Activated naive CD4-positive, alpha-beta T cell treated with anti-CD3 and anti-CD28 coated beads, Interleukin-2, amount 50 U/mL, for 24 hours (primary cell): Measurements from ENCODE around the gene ANGPTL1.

Experiments used
- H3K27ac Mint-ChIP-seq: one replicate; pipeline ENCODE4 v1.8.0; 2021; ENCODE audit warnings: mild to moderate bottlenecking, mixed read lengths
- H3K27me3 Mint-ChIP-seq: one replicate; pipeline ENCODE4 v1.8.0; 2021; ENCODE audit warnings: mixed read lengths
- H3K36me3 Mint-ChIP-seq: one replicate; pipeline ENCODE4 v1.8.0; 2021; ENCODE audit warnings: mixed read lengths
- H3K4me1 Mint-ChIP-seq: one replicate; pipeline ENCODE4 v1.8.0; 2021; ENCODE audit warnings: mixed read lengths
- H3K4me3 Mint-ChIP-seq: one replicate; pipeline ENCODE4 v1.8.0; 2021; ENCODE audit warnings: mild to moderate bottlenecking, mixed read lengths
- H3K9me3 Mint-ChIP-seq: one replicate; pipeline ENCODE4 v1.8.0; 2021; ENCODE audit warnings: mixed read lengths

ANGPTL1 gene

GRCh38 chr1:178870944-178871343 lies at the start of gene ANGPTL1:
Gene ANGPTL1, minus strand, starts transcription at chr1:178871077. Its CDS starts 5,301 bp downstream, at chr1:178865776.
- no peaks in the 10 kb centered on the region for H3K27me3 Mint-ChIP-seq
- H3K4me1 Mint-ChIP-seq: peaks cover 4% of the 10 kb centered on the region
- H3K4me3 Mint-ChIP-seq: no peak within 1 kb of the TSS
- H3K9me3 Mint-ChIP-seq: no peaks in the 10 kb centered on the region
- peaks cover 10% of the 10 kb centered on the region for H3K36me3 Mint-ChIP-seq
- no peak within 1 kb of the TSS for H3K27ac Mint-ChIP-seq

GRCh38 chr1:178919581-178919980 lies 48.7 kb upstream of the ANGPTL1 start:
- H3K36me3 Mint-ChIP-seq: peaks cover 33% of the 10 kb centered on the region
- H3K4me1 Mint-ChIP-seq: no peaks in the 10 kb centered on the region
- H3K9me3 Mint-ChIP-seq: peaks cover 5% of the 10 kb centered on the region
- H3K27me3 Mint-ChIP-seq: no peaks in the 10 kb centered on the region
- no peak overlapping the region for H3K4me3 Mint-ChIP-seq
- no peak overlapping the region for H3K27ac Mint-ChIP-seq

- H3K27me3 Mint-ChIP-seq: no peaks in the 10 kb centered on the region
- peaks cover 36% of the 10 kb centered on the region for H3K36me3 Mint-ChIP-seq
- H3K9me3 Mint-ChIP-seq: no peaks in the 10 kb centered on the region
- no peak overlapping the region for H3K4me3 Mint-ChIP-seq
- H3K4me1 Mint-ChIP-seq: no peaks in the 10 kb centered on the region
- H3K27ac Mint-ChIP-seq: no peak overlapping the region
Measured at GRCh38 chr1:178918955-178919354, 48.1 kb upstream of the ANGPTL1 start.

- Mint-ChIP-seq H3K4me1 (no peaks in the 10 kb centered on the region), H3K4me3 (no peak overlapping the region), H3K36me3 (peaks cover 38% of the 10 kb centered on the region), H3K27ac (no peak overlapping the region), H3K27me3 (no peaks in the 10 kb centered on the region), H3K9me3 (no peaks in the 10 kb centered on the region)
Measured at GRCh38 chr1:178918308-178918707, 47.4 kb upstream of the ANGPTL1 start.

- Mint-ChIP-seq H3K27me3 (no peaks in the 10 kb centered on the region), H3K36me3 (peaks cover 42% of the 10 kb centered on the region), H3K27ac (no peak overlapping the region), H3K4me1 (no peaks in the 10 kb centered on the region), H3K4me3 (no peak overlapping the region), H3K9me3 (peaks cover 4% of the 10 kb centered on the region)
Measured at GRCh38 chr1:178916448-178917174, 45.7 kb upstream of the ANGPTL1 start.

GRCh38 chr1:178912597-178912996 lies 41.7 kb upstream of the ANGPTL1 start:
- no peaks in the 10 kb centered on the region for H3K27me3 Mint-ChIP-seq
- no peak overlapping the region for H3K4me3 Mint-ChIP-seq
- H3K9me3 Mint-ChIP-seq: peaks cover 4% of the 10 kb centered on the region
- peaks cover 52% of the 10 kb centered on the region for H3K36me3 Mint-ChIP-seq
- no peaks in the 10 kb centered on the region for H3K4me1 Mint-ChIP-seq
- H3K27ac Mint-ChIP-seq: no peak overlapping the region

- H3K4me3 Mint-ChIP-seq: no peak overlapping the region
- H3K4me1 Mint-ChIP-seq: no peaks in the 10 kb centered on the region
- peaks cover 48% of the 10 kb centered on the region for H3K36me3 Mint-ChIP-seq
- no peak overlapping the region for H3K27ac Mint-ChIP-seq
- peaks cover 4% of the 10 kb centered on the region for H3K9me3 Mint-ChIP-seq
- no peaks in the 10 kb centered on the region for H3K27me3 Mint-ChIP-seq
Measured at GRCh38 chr1:178910023-178910422, 39.1 kb upstream of the ANGPTL1 start.

GRCh38 chr1:178908358-178908757 lies 37.5 kb upstream of the ANGPTL1 start:
- Mint-ChIP-seq H3K27ac (no peak overlapping the region), H3K9me3 (peaks cover 4% of the 10 kb centered on the region), H3K27me3 (no peaks in the 10 kb centered on the region), H3K4me3 (no peak overlapping the region), H3K4me1 (no peaks in the 10 kb centered on the region), H3K36me3 (peaks cover 51% of the 10 kb centered on the region)

GRCh38 chr1:178901482-178902125 lies 30.7 kb upstream of the ANGPTL1 start:
- H3K9me3 Mint-ChIP-seq: no peaks in the 10 kb centered on the region
- no peak overlapping the region for H3K27ac Mint-ChIP-seq

GRCh38 chr1:178899402-178899801 lies 28.5 kb upstream of the ANGPTL1 start:
- peaks cover 38% of the 10 kb centered on the region for H3K36me3 Mint-ChIP-seq
- no peak overlapping the region for H3K4me3 Mint-ChIP-seq
- no peak overlapping the region for H3K27ac Mint-ChIP-seq

More at GRCh38 chr1:178901482-178902125, 30.7 kb upstream of the ANGPTL1 start:
- Mint-ChIP-seq H3K4me3 (no peak overlapping the region), H3K36me3 (peaks cover 32% of the 10 kb centered on the region), H3K4me1 (peaks cover 11% of the 10 kb centered on the region), H3K27me3 (no peaks in the 10 kb centered on the region)

GRCh38 chr1:178898401-178898800 lies 27.5 kb upstream of the ANGPTL1 start:
- no peaks in the 10 kb centered on the region for H3K27me3 Mint-ChIP-seq
- no peak overlapping the region for H3K4me3 Mint-ChIP-seq
- H3K36me3 Mint-ChIP-seq: peaks cover 32% of the 10 kb centered on the region
- no peak overlapping the region for H3K27ac Mint-ChIP-seq
- H3K9me3 Mint-ChIP-seq: peaks cover 5% of the 10 kb centered on the region
- peaks cover 11% of the 10 kb centered on the region for H3K4me1 Mint-ChIP-seq

More at GRCh38 chr1:178899402-178899801, 28.5 kb upstream of the ANGPTL1 start:
- H3K27me3 Mint-ChIP-seq: no peaks in the 10 kb centered on the region
- H3K9me3 Mint-ChIP-seq: peaks cover 5% of the 10 kb centered on the region
- H3K4me1 Mint-ChIP-seq: peaks cover 11% of the 10 kb centered on the region

GRCh38 chr1:178895928-178896327 lies 25.1 kb upstream of the ANGPTL1 start:
- H3K9me3 Mint-ChIP-seq: peaks cover 5% of the 10 kb centered on the region
- H3K4me1 Mint-ChIP-seq: peaks cover 11% of the 10 kb centered on the region
- H3K4me3 Mint-ChIP-seq: no peak overlapping the region
- no peak overlapping the region for H3K27ac Mint-ChIP-seq
- H3K27me3 Mint-ChIP-seq: no peaks in the 10 kb centered on the region
- H3K36me3 Mint-ChIP-seq: peaks cover 21% of the 10 kb centered on the region

- no peaks in the 10 kb centered on the region for H3K27me3 Mint-ChIP-seq
- no peak overlapping the region for H3K4me3 Mint-ChIP-seq
- peak overlapping the region; percentile 77 for H3K27ac Mint-ChIP-seq
- peaks cover 15% of the 10 kb centered on the region for H3K36me3 Mint-ChIP-seq
- peaks cover 10% of the 10 kb centered on the region for H3K4me1 Mint-ChIP-seq
- no peaks in the 10 kb centered on the region for H3K9me3 Mint-ChIP-seq
Measured at GRCh38 chr1:178886551-178886950, 15.7 kb upstream of the ANGPTL1 start.

GRCh38 chr1:178885869-178886268 lies 15.0 kb upstream of the ANGPTL1 start:
- peak overlapping the region; percentile 77 for H3K27ac Mint-ChIP-seq
- H3K4me1 Mint-ChIP-seq: peaks cover 10% of the 10 kb centered on the region
- H3K27me3 Mint-ChIP-seq: no peaks in the 10 kb centered on the region
- no peak overlapping the region for H3K4me3 Mint-ChIP-seq
- no peaks in the 10 kb centered on the region for H3K9me3 Mint-ChIP-seq
- peaks cover 17% of the 10 kb centered on the region for H3K36me3 Mint-ChIP-seq

- Mint-ChIP-seq H3K27me3 (no peaks in the 10 kb centered on the region), H3K27ac (no peak overlapping the region), H3K4me3 (no peak overlapping the region), H3K9me3 (no peaks in the 10 kb centered on the region), H3K36me3 (peaks cover 16% of the 10 kb centered on the region), H3K4me1 (peaks cover 10% of the 10 kb centered on the region)
Measured at GRCh38 chr1:178881950-178882349, 11.1 kb upstream of the ANGPTL1 start.

GRCh38 chr1:178877896-178878295 lies 7.0 kb upstream of the ANGPTL1 start:
- Mint-ChIP-seq H3K4me1 (no peaks in the 10 kb centered on the region), H3K36me3 (peaks cover 11% of the 10 kb centered on the region), H3K9me3 (no peaks in the 10 kb centered on the region), H3K27me3 (no peaks in the 10 kb centered on the region), H3K4me3 (no peak overlapping the region), H3K27ac (no peak overlapping the region)
